Measurements from ENCODE around the gene DUSP2.
"Not testable (repeated sequence)": the region's sequence is repeated elsewhere in the genome, so short reads cannot be mapped to it uniquely, and the experiment has no call there.

Gene DUSP2

GRCh38 chr2:96163768-96164429, 18.7 kb upstream of the DUSP2 start:
- ChIA-PET CTCF (interaction anchor here (1.4 to 8.7 kb wide), 3 partner anchors 11 to 25 kb away, joined by 4 to 63 read pairs (median 15); partner anchors contain the start of gene ASTL), POLR2A (interaction anchor here (1.1 kb wide), 1 partner anchor 20 kb away, joined by 3 read pairs; no protein-coding TSS in a partner anchor)
- 51% methylated on average over 11 of the region's 13 CpGs for WGBS (ENCODE audit: insufficient coverage)
- Histone ChIP-seq H3K27ac (ENCODE audit: insufficient read depth in 1 of 2, low read depth in 1 of 2, low read length in 2 of 2, poor library complexity in 1 of 2, severe bottlenecking in 2 of 2) (peak overlapping the region in 1 of 2 experiments; percentile 14), H3K9me3 (ENCODE audit: control extremely low read depth in 1 of 5, control insufficient read depth in 4 of 5, insufficient read depth in 2 of 5, low read depth in 1 of 5, low read length in 4 of 5) (peaks cover 0 to 3% (median 0%) of the 10 kb centered on the region in 5 experiments), H3K27me3 (replicated peaks in 2 of 5; ENCODE audit: control insufficient read depth in 4 of 5, insufficient read depth in 5 of 5, low read length in 4 of 5) (no peaks in the 10 kb centered on the region), H3K36me3 (ENCODE audit: control insufficient read depth in 4 of 4, insufficient read depth in 4 of 4, low read length in 3 of 4) (no peaks in the 10 kb centered on the region), H3K4me1 (ENCODE audit: control extremely low read depth in 1 of 4, control insufficient read depth in 4 of 4, insufficient read depth in 4 of 4, low read length in 3 of 4) (peaks cover 0 to 43% (median 16%) of the 10 kb centered on the region in 4 experiments), H3K4me3 (ENCODE audit: control insufficient read depth in 1 of 7, extremely low read depth in 1 of 7, insufficient read depth in 4 of 7, low read depth in 2 of 7, low read length in 6 of 7) (peak overlapping the region in 2 of 7 experiments; percentile 4 to 25)
- DNase-seq, result peak in 2 of 3 donors; percentile 44 to 68

- H3K27me3 ChIP-seq (replicated peaks in 2 of 5; ENCODE audit: control insufficient read depth in 4 of 5, insufficient read depth in 5 of 5, low read length in 4 of 5), result no peaks in the 10 kb centered on the region
- DNase-seq, result no peak
- 97% methylated on average over 5 of the region's 5 CpGs for WGBS (ENCODE audit: insufficient coverage)
- CTCF ChIA-PET, result interaction anchor here (1.4 to 8.7 kb wide), 3 partner anchors 11 to 25 kb away, joined by 4 to 63 read pairs (median 15); partner anchors contain the start of gene ASTL
- no peaks in the 10 kb centered on the region for H3K36me3 ChIP-seq (ENCODE audit: control insufficient read depth in 4 of 4, insufficient read depth in 4 of 4, low read length in 3 of 4)
- H3K27ac ChIP-seq (ENCODE audit: insufficient read depth in 1 of 2, low read depth in 1 of 2, low read length in 2 of 2, poor library complexity in 1 of 2, severe bottlenecking in 2 of 2), result peak overlapping the region in 1 of 2 experiments; percentile 14
- POLR2A ChIA-PET, result interaction anchor here (1.6 kb wide), 1 partner anchor 17 kb away, joined by 8 read pairs; the partner anchor contains the start of gene DUSP2
- H3K9me3 ChIP-seq (ENCODE audit: control extremely low read depth in 1 of 5, control insufficient read depth in 4 of 5, insufficient read depth in 2 of 5, low read depth in 1 of 5, low read length in 4 of 5), result peaks cover 0 to 3% (median 0%) of the 10 kb centered on the region in 5 experiments
- H3K4me1 ChIP-seq (ENCODE audit: control extremely low read depth in 1 of 4, control insufficient read depth in 4 of 4, insufficient read depth in 4 of 4, low read length in 3 of 4), result peaks cover 0 to 48% (median 22%) of the 10 kb centered on the region in 4 experiments
- H3K4me3 ChIP-seq (ENCODE audit: control insufficient read depth in 1 of 7, extremely low read depth in 1 of 7, insufficient read depth in 4 of 7, low read depth in 2 of 7, low read length in 6 of 7), result no peak overlapping the region
Measured at GRCh38 chr2:96163415-96163767, 18.2 kb upstream of the DUSP2 start.

- WGBS (ENCODE audit: insufficient coverage), result no CpG with 5 or more reads among the region's 5 CpGs
- ChIA-PET POLR2A (interaction anchor here (1.6 kb wide), 1 partner anchor 16 kb away, joined by 8 read pairs; the partner anchor contains the start of gene DUSP2), CTCF (interaction anchor here (0.7 to 8.7 kb wide), 2 partner anchors 13 to 808 kb away, joined by 3 to 63 read pairs; no protein-coding TSS in a partner anchor)
- DNase-seq, result no peak
- Histone ChIP-seq H3K4me3 (ENCODE audit: control insufficient read depth in 1 of 7, extremely low read depth in 1 of 7, insufficient read depth in 4 of 7, low read depth in 2 of 7, low read length in 6 of 7) (no peak overlapping the region), H3K9me3 (ENCODE audit: control extremely low read depth in 1 of 5, control insufficient read depth in 4 of 5, insufficient read depth in 2 of 5, low read depth in 1 of 5, low read length in 4 of 5) (peaks cover 0 to 3% (median 0%) of the 10 kb centered on the region in 5 experiments), H3K4me1 (ENCODE audit: control extremely low read depth in 1 of 4, control insufficient read depth in 4 of 4, insufficient read depth in 4 of 4, low read length in 3 of 4) (peaks cover 0 to 59% (median 36%) of the 10 kb centered on the region in 4 experiments), H3K27ac (ENCODE audit: insufficient read depth in 1 of 2, low read depth in 1 of 2, low read length in 2 of 2, poor library complexity in 1 of 2, severe bottlenecking in 2 of 2) (no peak overlapping the region), H3K27me3 (replicated peaks in 2 of 5; ENCODE audit: control insufficient read depth in 4 of 5, insufficient read depth in 5 of 5, low read length in 4 of 5) (no peaks in the 10 kb centered on the region), H3K36me3 (ENCODE audit: control insufficient read depth in 4 of 4, insufficient read depth in 4 of 4, low read length in 3 of 4) (no peaks in the 10 kb centered on the region)
Measured at GRCh38 chr2:96161898-96162297, 16.7 kb upstream of the DUSP2 start.

GRCh38 chr2:96160366-96160765, 15.1 kb upstream of the DUSP2 start:
- H3K4me3 ChIP-seq (ENCODE audit: control insufficient read depth in 1 of 7, extremely low read depth in 1 of 7, insufficient read depth in 4 of 7, low read depth in 2 of 7, low read length in 6 of 7), result not testable (repeated sequence)
- 100% methylated on average over 2 of the region's 5 CpGs for WGBS (ENCODE audit: insufficient coverage)

GRCh38 chr2:96159084-96159830, 14.0 kb upstream of the DUSP2 start:
- Histone ChIP-seq H3K9me3 (ENCODE audit: control extremely low read depth in 1 of 5, control insufficient read depth in 4 of 5, insufficient read depth in 2 of 5, low read depth in 1 of 5, low read length in 4 of 5) (peaks cover 0 to 3% (median 0%) of the 10 kb centered on the region in 5 experiments), H3K27ac (ENCODE audit: insufficient read depth in 1 of 2, low read depth in 1 of 2, low read length in 2 of 2, poor library complexity in 1 of 2, severe bottlenecking in 2 of 2) (no peak overlapping the region), H3K36me3 (ENCODE audit: control insufficient read depth in 4 of 4, insufficient read depth in 4 of 4, low read length in 3 of 4) (no peaks in the 10 kb centered on the region), H3K27me3 (replicated peaks in 2 of 5; ENCODE audit: control insufficient read depth in 4 of 5, insufficient read depth in 5 of 5, low read length in 4 of 5) (no peaks in the 10 kb centered on the region), H3K4me3 (ENCODE audit: control insufficient read depth in 1 of 7, extremely low read depth in 1 of 7, insufficient read depth in 4 of 7, low read depth in 2 of 7, low read length in 6 of 7) (no peak overlapping the region), H3K4me1 (ENCODE audit: control extremely low read depth in 1 of 4, control insufficient read depth in 4 of 4, insufficient read depth in 4 of 4, low read length in 3 of 4) (peaks cover 0 to 52% (median 33%) of the 10 kb centered on the region in 4 experiments)
- DNase-seq, result no peak
- CTCF ChIA-PET, result interaction anchor here (0.8 to 8.7 kb wide), 5 partner anchors 11 to 23 kb away, joined by 3 to 63 read pairs (median 4); partner anchors contain the start of gene ASTL
- WGBS (ENCODE audit: insufficient coverage), result 86% methylated on average over 16 of the region's 17 CpGs
- POLR2A ChIA-PET, result interaction anchor here (0.9 kb wide), 1 partner anchor 11 kb away, joined by 4 read pairs; no protein-coding TSS in a partner anchor

More at GRCh38 chr2:96160366-96160765, 15.1 kb upstream of the DUSP2 start:
- H3K4me1 ChIP-seq (ENCODE audit: control extremely low read depth in 1 of 4, control insufficient read depth in 4 of 4, insufficient read depth in 4 of 4, low read length in 3 of 4), result peaks cover 0 to 61% (median 37%) of the 10 kb centered on the region in 4 experiments
- POLR2A ChIA-PET, result interaction anchor here (0.9 kb wide), 1 partner anchor 12 kb away, joined by 4 read pairs; no protein-coding TSS in a partner anchor
- DNase-seq; H3K9me3 ChIP-seq (ENCODE audit: control extremely low read depth in 1 of 5, control insufficient read depth in 4 of 5, insufficient read depth in 2 of 5, low read depth in 1 of 5, low read length in 4 of 5); H3K27ac ChIP-seq (ENCODE audit: insufficient read depth in 1 of 2, low read depth in 1 of 2, low read length in 2 of 2, poor library complexity in 1 of 2, severe bottlenecking in 2 of 2); H3K36me3 ChIP-seq (ENCODE audit: control insufficient read depth in 4 of 4, insufficient read depth in 4 of 4, low read length in 3 of 4); H3K27me3 ChIP-seq (replicated peaks in 2 of 5; ENCODE audit: control insufficient read depth in 4 of 5, insufficient read depth in 5 of 5, low read length in 4 of 5): not testable (repeated sequence)
- CTCF ChIA-PET, result interaction anchor here (1.4 to 8.7 kb wide), 3 partner anchors 12 to 22 kb away, joined by 4 to 63 read pairs (median 26); partner anchors contain the start of gene ASTL

GRCh38 chr2:96158554-96158940, 13.3 kb upstream of the DUSP2 start:
- no peaks in the 10 kb centered on the region for H3K27me3 ChIP-seq (replicated peaks in 2 of 5; ENCODE audit: control insufficient read depth in 4 of 5, insufficient read depth in 5 of 5, low read length in 4 of 5)
- no peaks in the 10 kb centered on the region for H3K36me3 ChIP-seq (ENCODE audit: control insufficient read depth in 4 of 4, insufficient read depth in 4 of 4, low read length in 3 of 4)
- no peak for DNase-seq
- peaks cover 0 to 3% (median 0%) of the 10 kb centered on the region in 5 experiments for H3K9me3 ChIP-seq (ENCODE audit: control extremely low read depth in 1 of 5, control insufficient read depth in 4 of 5, insufficient read depth in 2 of 5, low read depth in 1 of 5, low read length in 4 of 5)
- 91% methylated on average over 10 of the region's 14 CpGs for WGBS (ENCODE audit: insufficient coverage)
- H3K27ac ChIP-seq (ENCODE audit: insufficient read depth in 1 of 2, low read depth in 1 of 2, low read length in 2 of 2, poor library complexity in 1 of 2, severe bottlenecking in 2 of 2), result peak overlapping the region in 1 of 2 experiments; percentile 71
- H3K4me1 ChIP-seq (ENCODE audit: control extremely low read depth in 1 of 4, control insufficient read depth in 4 of 4, insufficient read depth in 4 of 4, low read length in 3 of 4), result peaks cover 0 to 45% (median 26%) of the 10 kb centered on the region in 4 experiments
- CTCF ChIA-PET, result interaction anchor here (1.2 to 8.7 kb wide), 6 partner anchors 11 to 20 kb away, joined by 4 to 63 read pairs (median 5); partner anchors contain the start of gene ASTL
- POLR2A ChIA-PET, result interaction anchor here (0.6 to 1.1 kb wide), 2 partner anchors 10 to 12 kb away, joined by 3 to 5 read pairs; no protein-coding TSS in a partner anchor
- H3K4me3 ChIP-seq (ENCODE audit: control insufficient read depth in 1 of 7, extremely low read depth in 1 of 7, insufficient read depth in 4 of 7, low read depth in 2 of 7, low read length in 6 of 7), result peak overlapping the region in 2 of 7 experiments; percentile 11 to 55
